Activated CD4-positive, alpha-beta T cell treated with anti-CD3 and anti-CD28 coated beads for 36 hours (primary cell): ENCODE results near the gene ARVCF. TPM values are rescaled to one million over a fixed set of nuclear protein-coding genes. Genes with fewer than 3 reads are reported as not detected.
A peak's percentile ranks its signal among the peaks of the same experiment; 100 is the strongest.
"Not testable (repeated sequence)": the region's sequence is repeated elsewhere in the genome, so short reads cannot be mapped to it uniquely, and the experiment has no call there.

Experiments used
- ATAC-seq: fragments of 200-7000 bp; cut with Tn5 transposase; one replicate; pipeline ENCODE4 v1.10.0; 2021; ENCODE audit warnings: mild to moderate bottlenecking, moderate library complexity
- CTCF ChIA-PET: fragments of 350-600 bp; sonication (Branson Sonifier 250); formaldehyde crosslinking; loops from one replicate; lab custom pipeline; 2021; ENCODE audit warnings: antibody characterized with exemption; lab: Charles Lee
- POLR2A ChIA-PET: fragments of 350-600 bp; sonication (Branson Sonifier 250); formaldehyde crosslinking; loops from one replicate; lab custom pipeline; 2021; ENCODE audit warnings: antibody characterized with exemption, inconsistent platforms; lab: Charles Lee
- DNase-seq: peaks from one replicate; pipeline ENCODE4 v3.0.0-alpha.2; 2020
- H3K27ac Mint-ChIP-seq: one replicate; pipeline ENCODE4 v1.8.0; 2021; ENCODE audit warnings: mixed read lengths
- H3K27me3 Mint-ChIP-seq: one replicate; pipeline ENCODE4 v1.8.0; 2021; ENCODE audit warnings: mixed read lengths
- H3K36me3 Mint-ChIP-seq: one replicate; pipeline ENCODE4 v1.8.0; 2021; ENCODE audit warnings: low read depth, mixed read lengths
- H3K4me1 Mint-ChIP-seq: one replicate; pipeline ENCODE4 v1.8.0; 2021; ENCODE audit warnings: mixed read lengths
- H3K4me3 Mint-ChIP-seq: one replicate; pipeline ENCODE4 v1.8.0; 2021; ENCODE audit warnings: mild to moderate bottlenecking, moderate library complexity, mixed read lengths
- H3K9me3 Mint-ChIP-seq: one replicate; pipeline ENCODE4 v1.8.0; 2021; ENCODE audit warnings: low read depth, mixed read lengths
- intact Hi-C, 2 experiments: fragments of 100-400 bp; cut with DNase I in 1 of 2; cut with micrococcal nuclease in 1 of 2; formaldehyde crosslinking; loops; one replicate each; pipeline versions ENCODE4 v1.14.2 to v1.15.1; 2022 to 2024; cut with DNase I, micrococcal nuclease
- microRNA-seq: library from miRNA; unstranded; fragments of <30 nt; microRNA quantifications from one replicate; pipeline ENCODE4 v1.2.0, GENCODE V29; 2021; ENCODE audit warnings: borderline replicate concordance
- total RNA-seq, 2 experiments: library from RNA; stranded (reverse); gene quantifications; one replicate each; pipeline ENCODE4 v1.2.3, GENCODE V29; 2021

Gene ARVCF
- total RNA-seq, 2 experiments from 2014 or later = 1.3 to 2.1 TPM

DNA sequence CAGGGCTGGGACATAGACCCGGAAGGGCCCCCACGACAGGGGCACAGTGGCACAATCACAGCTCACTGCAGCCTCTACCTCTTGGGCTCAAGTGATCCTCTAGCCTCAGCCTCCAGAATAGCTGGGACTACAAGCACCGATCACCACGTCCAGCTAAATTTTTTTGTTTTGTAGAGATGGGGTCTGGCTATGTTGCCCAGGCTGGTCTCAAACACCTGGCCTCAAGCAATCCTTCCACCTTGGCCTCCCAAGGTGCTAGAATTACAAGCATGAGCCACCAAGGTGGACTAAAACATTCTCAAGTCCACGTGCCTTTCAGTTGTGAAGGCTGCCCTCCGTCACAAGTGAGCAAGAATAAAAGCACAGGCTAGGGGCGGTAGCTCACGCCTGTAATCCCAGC is 85.1 kb downstream of the ARVCF start:
- ChIA-PET CTCF (no interaction called here), POLR2A (no interaction called here)
- peaks cover 19% of the 10 kb centered on the region for H3K36me3 Mint-ChIP-seq
- H3K4me1 Mint-ChIP-seq = no peaks in the 10 kb centered on the region
- no peak for DNase-seq
- no peak overlapping the region for H3K4me3 Mint-ChIP-seq
- ATAC-seq = no peak
- no peaks in the 10 kb centered on the region for H3K27me3 Mint-ChIP-seq
- H3K27ac Mint-ChIP-seq = no peak overlapping the region
- intact Hi-C loops = no loop called here
- H3K9me3 Mint-ChIP-seq = peaks cover 12% of the 10 kb centered on the region

DNA sequence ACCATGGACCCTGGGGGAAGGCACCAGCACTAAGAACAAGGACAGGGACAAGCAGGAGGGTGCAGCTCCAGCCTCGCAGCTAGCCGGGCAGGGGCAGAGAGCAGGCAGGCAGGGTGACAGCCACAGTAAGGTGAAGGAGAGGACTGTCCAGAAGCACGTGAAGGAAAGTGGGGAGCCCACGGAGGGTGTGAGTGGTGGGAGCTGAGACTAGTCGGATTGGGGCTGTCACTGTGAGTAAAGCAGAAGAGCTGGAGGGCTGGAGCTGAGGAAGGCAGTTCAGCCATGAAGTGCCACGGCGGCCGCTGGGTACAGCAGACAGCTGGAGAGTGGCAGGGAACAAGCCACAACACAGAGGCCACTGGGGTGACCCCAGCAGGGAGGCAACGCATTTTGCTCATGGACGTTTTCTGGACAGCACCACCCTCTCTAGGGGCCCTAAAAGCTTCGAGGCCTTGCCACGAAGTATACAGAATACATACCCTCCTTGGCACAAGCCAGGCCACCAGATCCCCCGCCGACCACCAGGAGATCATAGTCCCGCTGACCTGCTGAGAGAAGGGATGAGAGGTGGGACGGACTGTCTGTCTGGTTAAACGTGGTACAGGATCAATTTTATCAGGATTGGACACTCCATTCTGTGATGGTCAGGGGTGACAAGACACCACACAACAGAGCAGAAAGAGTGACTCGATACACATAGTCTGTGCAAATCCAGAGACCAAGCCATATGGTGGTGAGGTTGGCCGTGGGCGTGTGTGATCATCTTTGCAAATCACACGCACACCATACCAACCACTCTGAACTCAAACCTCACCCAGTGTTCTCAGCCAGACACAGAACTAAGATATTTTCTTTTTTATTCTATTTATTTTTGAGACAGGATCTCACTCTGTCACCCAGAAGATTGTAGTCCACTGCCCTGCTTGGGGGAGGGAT is 85.8 kb downstream of the ARVCF start:
- ChIA-PET POLR2A (no interaction called here), CTCF (interaction anchor here (1.4 kb wide), 1 partner anchor 21 kb away, joined by 3 read pairs; no protein-coding TSS in a partner anchor)
- ATAC-seq (no peak), DNase-seq (peak; percentile 22)
- Mint-ChIP-seq H3K4me3 (no peak overlapping the region), H3K27me3 (no peaks in the 10 kb centered on the region), H3K9me3 (peaks cover 7% of the 10 kb centered on the region), H3K4me1 (no peaks in the 10 kb centered on the region), H3K27ac (no peak overlapping the region), H3K36me3 (peaks cover 13% of the 10 kb centered on the region)
- intact Hi-C loops = no loop called here

DNA sequence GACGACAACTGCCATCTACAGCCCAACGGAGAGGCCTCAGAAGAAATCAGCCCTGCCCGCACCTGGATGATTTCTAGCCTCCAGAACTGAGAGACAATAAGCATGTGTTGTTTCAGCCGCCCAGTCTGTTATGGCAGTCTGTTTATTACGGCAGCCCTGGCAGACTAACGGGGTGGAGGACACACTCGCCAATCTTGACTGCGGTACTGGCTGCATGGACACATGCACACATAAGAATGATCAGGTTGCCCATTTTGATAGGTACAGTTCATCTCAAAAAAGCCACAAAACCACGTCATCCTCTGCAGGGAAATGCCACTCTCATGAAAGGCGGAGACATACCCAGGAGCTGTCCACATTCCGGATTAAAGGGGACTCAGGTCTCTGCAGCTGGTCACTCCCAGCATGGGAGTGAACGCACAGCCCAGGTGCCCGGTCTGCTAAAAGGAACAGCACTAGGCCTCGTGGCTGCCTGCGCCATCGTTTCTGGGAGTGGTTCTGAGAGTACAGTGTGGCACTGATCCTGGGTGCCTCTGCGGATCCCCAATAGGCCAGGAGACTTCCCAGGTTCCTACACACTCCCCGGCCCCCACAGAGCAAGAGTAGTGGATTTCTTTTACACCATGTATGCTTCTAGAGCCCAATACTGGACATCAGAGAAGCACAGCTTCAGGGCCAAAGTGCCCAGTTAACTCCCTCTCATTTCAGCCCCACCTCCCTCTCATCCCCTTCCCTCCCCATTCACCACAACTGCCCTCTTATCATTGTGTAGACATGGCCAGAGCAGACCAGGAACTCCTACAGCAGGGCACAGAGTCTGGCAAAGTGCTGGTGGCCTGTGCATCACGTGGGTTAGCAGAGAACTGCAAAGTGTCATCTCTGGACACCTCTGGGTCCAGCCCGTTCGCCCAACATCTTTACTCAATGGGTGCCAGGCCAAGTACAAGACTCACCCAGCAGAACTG is 86.8 kb downstream of the ARVCF start:
- POLR2A ChIA-PET = no interaction called here

GRCh38 chr22:19928207-19928606 is 88.4 kb downstream of the ARVCF start:
- Mint-ChIP-seq H3K4me1 (no peaks in the 10 kb centered on the region), H3K36me3 (peaks cover 4% of the 10 kb centered on the region), H3K9me3 (no peaks in the 10 kb centered on the region), H3K27ac (no peak overlapping the region), H3K4me3 (no peak overlapping the region), H3K27me3 (no peaks in the 10 kb centered on the region)
- ATAC-seq (no peak), DNase-seq (no peak)
- CTCF ChIA-PET = no interaction called here
- POLR2A ChIA-PET = no interaction called here
- intact Hi-C loops = no loop called here

More for the DNA sequence above, 86.8 kb downstream of the ARVCF start:
- H3K4me1 Mint-ChIP-seq = no peaks in the 10 kb centered on the region
- DNase-seq = no peak
- peaks cover 5% of the 10 kb centered on the region for H3K36me3 Mint-ChIP-seq
- no peak for ATAC-seq
- H3K27ac Mint-ChIP-seq = no peak overlapping the region
- intact Hi-C loops = no loop called here
- H3K27me3 Mint-ChIP-seq = no peaks in the 10 kb centered on the region
- H3K9me3 Mint-ChIP-seq = no peaks in the 10 kb centered on the region
- H3K4me3 Mint-ChIP-seq = no peak overlapping the region
- CTCF ChIA-PET = interaction anchor here (1.4 kb wide), 1 partner anchor 20 kb away, joined by 3 read pairs; no protein-coding TSS in a partner anchor

DNA sequence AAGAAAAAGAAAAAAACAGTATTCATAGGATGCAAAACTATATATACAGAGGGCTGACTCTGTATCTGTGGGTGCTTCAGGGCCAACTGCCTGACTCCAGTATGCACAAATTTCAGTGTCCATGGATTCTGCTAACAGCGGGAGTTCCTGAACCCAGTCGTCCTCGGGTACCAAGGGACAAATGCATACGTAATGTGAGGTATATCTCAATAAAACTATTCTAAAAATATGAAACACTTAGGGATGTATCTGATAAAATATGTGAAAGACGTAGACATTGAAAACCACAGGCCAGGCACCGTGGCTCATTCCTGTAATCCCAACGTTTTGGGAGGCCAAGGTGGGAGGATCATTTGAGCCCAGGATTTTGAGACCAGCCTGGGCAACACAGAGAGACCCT is 88.9 kb downstream of the ARVCF start:
- ATAC-seq = no peak
- no peaks in the 10 kb centered on the region for H3K4me1 Mint-ChIP-seq
- no peaks in the 10 kb centered on the region for H3K9me3 Mint-ChIP-seq
- ChIA-PET CTCF (interaction anchor here (1.1 kb wide), 1 partner anchor 18 kb away, joined by 3 read pairs; no protein-coding TSS in a partner anchor), POLR2A (no interaction called here)
- peaks cover 4% of the 10 kb centered on the region for H3K36me3 Mint-ChIP-seq
- H3K27me3 Mint-ChIP-seq = no peaks in the 10 kb centered on the region
- no peak for DNase-seq
- intact Hi-C loops = no loop called here
- H3K27ac Mint-ChIP-seq = no peak overlapping the region
- H3K4me3 Mint-ChIP-seq = no peak overlapping the region

DNA sequence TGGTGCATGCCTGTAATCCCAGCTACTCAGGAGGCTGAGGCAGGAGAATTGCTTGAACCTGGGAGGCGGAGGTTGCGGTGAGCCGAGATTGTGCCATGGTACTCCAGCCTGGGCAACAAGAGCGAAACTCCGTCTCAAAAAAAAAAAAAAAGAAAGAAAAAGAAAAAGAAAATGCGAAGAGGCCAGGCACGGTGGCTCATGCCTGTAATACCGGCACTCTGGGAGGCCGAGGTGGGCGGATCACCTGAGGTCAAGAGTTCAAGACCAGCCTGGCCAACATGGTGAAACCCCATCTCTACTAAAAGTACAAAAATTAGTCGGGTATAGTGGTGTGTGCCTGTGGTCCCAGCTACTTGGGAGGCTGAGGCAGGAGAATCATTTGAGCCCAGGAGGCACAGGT is 90.6 kb downstream of the ARVCF start:
- H3K4me3 Mint-ChIP-seq, H3K9me3 Mint-ChIP-seq, CTCF ChIA-PET, intact Hi-C loops, DNase-seq, POLR2A ChIA-PET, H3K4me1 Mint-ChIP-seq, H3K36me3 Mint-ChIP-seq, H3K27ac Mint-ChIP-seq, H3K27me3 Mint-ChIP-seq, ATAC-seq: not testable (repeated sequence)

DNA sequence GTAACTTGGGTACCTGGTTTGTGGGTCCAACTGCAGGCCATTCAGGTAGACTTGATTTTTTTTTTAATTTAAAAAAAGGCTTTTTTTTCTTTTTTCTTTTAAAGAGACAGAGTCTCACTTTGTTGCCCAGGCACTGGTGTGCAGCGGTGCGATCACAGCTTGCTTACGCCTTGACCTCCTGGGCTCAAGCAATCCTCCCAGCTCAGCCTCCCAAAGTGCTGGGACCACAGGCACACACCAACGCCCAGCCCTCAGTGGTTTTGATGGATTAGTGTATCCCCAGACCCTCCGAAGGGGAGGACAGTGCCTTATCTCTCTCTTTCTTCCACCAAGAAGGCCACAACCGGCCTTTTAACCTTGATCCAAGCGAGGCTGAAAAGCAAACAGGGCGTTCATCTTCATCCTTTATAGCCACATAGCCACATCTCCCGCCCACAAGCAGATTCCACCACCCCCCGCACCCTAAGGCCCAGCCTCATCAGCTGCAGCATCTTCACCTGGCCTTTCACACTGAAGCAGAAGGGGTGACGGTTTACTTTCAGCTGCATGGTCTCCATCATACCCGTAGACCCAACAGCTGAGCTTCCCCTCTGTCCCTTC is 92.6 kb downstream of the ARVCF start:
- ATAC-seq (no peak), DNase-seq (no peak)
- H3K27me3 Mint-ChIP-seq = no peaks in the 10 kb centered on the region
- ChIA-PET CTCF (interaction anchor here (1.0 kb wide), 1 partner anchor 14 kb away, joined by 3 read pairs; no protein-coding TSS in a partner anchor), POLR2A (no interaction called here)
- intact Hi-C loops = no loop called here
- H3K27ac Mint-ChIP-seq = no peak overlapping the region
- H3K36me3 Mint-ChIP-seq = no peaks in the 10 kb centered on the region
- H3K4me3 Mint-ChIP-seq = no peak overlapping the region
- H3K9me3 Mint-ChIP-seq = no peaks in the 10 kb centered on the region
- no peaks in the 10 kb centered on the region for H3K4me1 Mint-ChIP-seq

DNA sequence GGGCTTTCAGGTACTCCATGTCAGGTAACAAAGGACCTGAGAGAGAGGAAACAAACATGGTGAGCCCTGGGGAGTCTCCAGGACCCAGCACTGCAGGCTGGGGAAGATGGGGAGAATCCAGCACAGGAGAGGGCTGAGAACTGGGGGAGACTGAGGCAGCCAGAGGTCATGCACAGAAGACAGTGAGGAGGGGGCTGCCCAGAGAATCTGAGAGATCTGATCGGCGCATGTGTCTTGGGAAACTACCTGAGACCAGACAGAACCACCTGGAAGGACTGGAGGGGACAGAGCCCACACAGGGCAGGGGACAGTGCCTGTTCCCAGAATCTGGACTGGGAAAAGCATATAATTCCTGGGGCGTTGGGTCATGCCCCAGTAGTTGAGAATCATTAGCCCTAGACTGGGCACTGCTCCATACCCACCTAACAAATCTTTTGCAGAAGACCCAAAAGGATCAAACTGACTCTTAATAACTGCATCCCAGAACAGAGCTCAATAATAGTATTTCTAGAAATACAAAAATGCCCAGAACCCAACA is 95.0 kb downstream of the ARVCF start:
- Mint-ChIP-seq H3K4me1 (no peaks in the 10 kb centered on the region), H3K4me3 (no peak overlapping the region), H3K27me3 (no peaks in the 10 kb centered on the region), H3K27ac (no peak overlapping the region), H3K9me3 (no peaks in the 10 kb centered on the region), H3K36me3 (peaks cover 1% of the 10 kb centered on the region)
- CTCF ChIA-PET = interaction anchor here (0.6 kb wide), 1 partner anchor 10 kb away, joined by 3 read pairs; no protein-coding TSS in a partner anchor
- POLR2A ChIA-PET = no interaction called here
- ATAC-seq (no peak), DNase-seq (no peak)
- intact Hi-C loops = no loop called here

Small RNA genes lying within 50 kb of the gene (microRNA-seq; reads per million reads assigned to microRNA genes)
- gene MIR185 = 1,457 reads per million, percentile 86 among the genes with 10 or more reads in this experiment
- not detected for gene MIR4761

Other genes with a start within 250 kb of the ARVCF start
- 10 to 100 TPM in 1 of 2 experiments, 1 to 10 TPM in 1; 7.6 to 12.4 TPM for gene GNB1L, start 161.9 kb downstream of the ARVCF start, total RNA-seq
- gene RTL10, start 161.9 kb downstream of the ARVCF start, total RNA-seq = 10 to 100 TPM; 14.9 to 15.6 TPM
- 10 to 100 TPM; 63.5 to 78.5 TPM for gene COMT, start 75.1 kb downstream of the ARVCF start, total RNA-seq
- gene TXNRD2, start 75.0 kb downstream of the ARVCF start, total RNA-seq = 10 to 100 TPM; 24.1 to 25.3 TPM
- 10 to 100 TPM; 20.3 to 22.8 TPM for gene TANGO2, start 4.3 kb upstream of the ARVCF start, total RNA-seq
- 10 to 100 TPM; 31.8 to 32.3 TPM for gene DGCR8, start 63.4 kb upstream of the ARVCF start, total RNA-seq
- gene RANBP1, start 99.3 kb upstream of the ARVCF start, total RNA-seq = 100 to 1,000 TPM; 402 to 506 TPM
- gene TRMT2A, start 100.4 kb upstream of the ARVCF start, total RNA-seq = 10 to 100 TPM; 84.4 to 85.9 TPM
- 10 to 100 TPM; 47.7 to 49.8 TPM for gene ZDHHC8, start 115.0 kb upstream of the ARVCF start, total RNA-seq
- gene CCDC188, start 134.2 kb upstream of the ARVCF start, total RNA-seq = not detected